GM23248 (cell line): ENCODE data around the gene FBXO38. TPM values are rescaled to one million over a fixed set of nuclear protein-coding genes. Genes with fewer than 3 reads are reported as not detected.

Source experiments
- DNase-seq: peaks from one replicate; pipeline ENCODE4 v3.0.0-alpha.2; 2015
- H2AFZ ChIP-seq: fragments of 200-600 bp; sonication (generic); 2 replicates; pipeline ENCODE4 v1.6.1; 2016; ENCODE audit warnings: antibody characterized with exemption
- H3F3A ChIP-seq: fragments of 200-600 bp; sonication (generic); 2 replicates; pipeline ENCODE4 v1.6.1; 2016; ENCODE audit warnings: mild to moderate bottlenecking, antibody characterized with exemption, mixed run types; ENCODE audit not compliant: insufficient read depth
- H3K27ac ChIP-seq: fragments of 200-600 bp; sonication (generic); 2 replicates; pipeline ENCODE4 v1.5.1; 2016; ENCODE audit warnings: mild to moderate bottlenecking
- H3K27me3 ChIP-seq: fragments of 200-600 bp; sonication (generic); replicated peaks from 2 replicates; pipeline ENCODE4 v1.6.1; 2016; ENCODE audit warnings: mild to moderate bottlenecking; ENCODE audit not compliant: insufficient read depth
- H3K36me3 ChIP-seq: fragments of 200-600 bp; sonication (generic); 2 replicates; pipeline ENCODE4 v1.6.1; 2016; ENCODE audit warnings: low read depth, mild to moderate bottlenecking
- H3K4me1 ChIP-seq: fragments of 200-600 bp; sonication (generic); 2 replicates; pipeline ENCODE4 v1.6.1; 2016; ENCODE audit warnings: mild to moderate bottlenecking; ENCODE audit not compliant: insufficient read depth
- H3K4me2 ChIP-seq: fragments of 200-600 bp; sonication (generic); one replicate; pipeline ENCODE4 v1.6.1; 2016; ENCODE audit warnings: mild to moderate bottlenecking; ENCODE audit not compliant: unreplicated experiment
- H3K4me3 ChIP-seq: fragments of 200-600 bp; sonication (generic); 2 replicates; pipeline ENCODE4 v1.5.1; 2016; ENCODE audit warnings: mild to moderate bottlenecking
- H3K79me2 ChIP-seq: fragments of 200-600 bp; sonication (generic); 2 replicates; pipeline ENCODE4 v1.6.1; 2016; ENCODE audit warnings: mild to moderate bottlenecking; ENCODE audit not compliant: insufficient read depth
- H3K9ac ChIP-seq: fragments of 200-600 bp; sonication (generic); 2 replicates; pipeline ENCODE4 v1.6.1; 2016; ENCODE audit warnings: mild to moderate bottlenecking
- H3K9me2 ChIP-seq: fragments of 200-600 bp; sonication (generic); 2 replicates; pipeline ENCODE4 v1.6.1; 2016; ENCODE audit warnings: mixed run types, mild to moderate bottlenecking, moderate library complexity; ENCODE audit not compliant: insufficient read depth
- H3K9me3 ChIP-seq: fragments of 200-600 bp; sonication (generic); one replicate; pipeline ENCODE4 v1.6.1; 2017; ENCODE audit warnings: low read depth
- H4K20me1 ChIP-seq: fragments of 200-600 bp; sonication (generic); 2 replicates; pipeline ENCODE4 v1.6.0; 2016; ENCODE audit not compliant: insufficient read depth
- EZH2 ChIP-seq: fragments of 200-600 bp; sonication (generic); IDR thresholded peaks from 2 replicates; pipeline ENCODE4 v1.6.1; 2018; ENCODE audit warnings: antibody characterized with exemption, mild to moderate bottlenecking; ENCODE audit not compliant: insufficient read depth, poor library complexity, severe bottlenecking
- EZH2phosphoT487 ChIP-seq: fragments of 200-600 bp; sonication (generic); IDR thresholded peaks from 2 replicates; pipeline ENCODE4 v1.6.1; 2018; ENCODE audit warnings: antibody characterized with exemption, moderate library complexity, mild to moderate bottlenecking, low read depth; ENCODE audit not compliant: insufficient read depth
- WGBS, 2 experiments: methylation state at CpG; one replicate each; pipeline ENCODE4 v1.1.6; 2015 to 2017; ENCODE audit warnings: low lambda C conversion rate in 2 of 2, low coverage in 1 of 2; ENCODE audit errors: missing lambda C conversion rate in 2 of 2; 5-methylcytosine and 5-hydroxymethylcytosine counted together
- in situ Hi-C: fragments of 300-500 bp; cut with MboI; formaldehyde crosslinking; loops from 2 replicates; pipeline ENCODE4 v1.15.0; 2020
- polyA plus RNA-seq: library from polyadenylated mRNA; unstranded; fragments of >200 nt; fragmentation: Nextera tagmentation; extraction: Ambion mirVana; gene quantifications from 2 replicates; pipeline ENCODE4 v1.2.1, GENCODE V29; 2016
- total RNA-seq: library from RNA; depleted of rRNA; stranded (reverse); fragments of >200 nt; shearing (Covaris generic); gene quantifications from 2 replicates; pipeline ENCODE4 v1.2.3, GENCODE V29; 2014

Gene FBXO38
- total and polyA plus RNA-seq, 2 experiments from 2014 or later: 16.7 to 55.3 TPM

DNA sequence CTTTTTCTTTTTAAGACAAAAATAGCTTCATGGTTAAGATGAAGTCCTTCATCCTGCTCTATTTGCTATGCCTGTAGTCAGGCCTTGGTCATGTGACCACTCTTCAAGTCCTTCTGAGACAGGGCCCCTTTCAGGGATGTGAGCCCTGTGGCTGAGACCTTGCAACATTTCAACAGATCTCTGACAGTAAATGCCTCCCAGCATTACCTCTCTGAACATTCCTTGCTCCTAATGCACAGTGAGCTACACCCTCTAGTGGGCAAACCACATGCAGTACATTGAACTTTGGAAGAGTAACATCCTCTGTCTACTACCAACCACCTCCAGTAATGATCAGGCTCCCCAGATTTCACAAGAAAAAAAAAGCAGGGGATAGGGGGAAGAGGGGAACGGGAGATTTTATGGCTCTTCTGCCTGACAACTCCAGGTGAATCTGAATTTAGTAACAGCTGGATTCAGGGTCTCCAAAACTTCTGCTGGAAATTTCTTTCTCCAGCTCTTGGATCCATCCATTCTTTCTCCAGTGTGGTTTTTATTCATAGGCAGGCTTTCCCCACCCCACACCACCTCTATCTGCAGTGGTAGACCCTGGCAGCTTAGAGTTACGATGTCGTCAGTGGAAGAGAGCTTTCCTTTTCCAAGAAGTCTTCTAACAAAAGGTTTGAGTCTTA is 8.9 kb upstream of the FBXO38 start:
- no peak overlapping the region for H3K4me2 ChIP-seq
- peak; percentile 74 for DNase-seq
- H3K27me3 ChIP-seq: no peaks in the 10 kb centered on the region
- H3K9me2 ChIP-seq: no peaks in the 10 kb centered on the region
- WGBS, 2 experiments: 56 to 74% methylated on average over 3 of the region's 3 CpGs
- H4K20me1 ChIP-seq: no peaks in the 10 kb centered on the region
- H3F3A ChIP-seq: no peaks in the 10 kb centered on the region
- in situ Hi-C loops: loop anchor here (10.0 kb wide), 1 partner anchor 190 kb away; no protein-coding TSS in a partner anchor
- no peak overlapping the region for H3K9ac ChIP-seq
- H3K36me3 ChIP-seq: no peaks in the 10 kb centered on the region
- no peak for TF ChIP-seq EZH2phosphoT487
- TF ChIP-seq EZH2: no peak
- 0 out of 2 replicates have a peak, but pooled peaks cover 8% of the 10 kb centered on the region for H3K4me1 ChIP-seq
- no peak overlapping the region for H3K27ac ChIP-seq
- no peak overlapping the region for H2AFZ ChIP-seq
- no peak overlapping the region for H3K4me3 ChIP-seq
- H3K79me2 ChIP-seq: no peaks in the 10 kb centered on the region
- H3K9me3 ChIP-seq: no peaks in the 10 kb centered on the region

DNA sequence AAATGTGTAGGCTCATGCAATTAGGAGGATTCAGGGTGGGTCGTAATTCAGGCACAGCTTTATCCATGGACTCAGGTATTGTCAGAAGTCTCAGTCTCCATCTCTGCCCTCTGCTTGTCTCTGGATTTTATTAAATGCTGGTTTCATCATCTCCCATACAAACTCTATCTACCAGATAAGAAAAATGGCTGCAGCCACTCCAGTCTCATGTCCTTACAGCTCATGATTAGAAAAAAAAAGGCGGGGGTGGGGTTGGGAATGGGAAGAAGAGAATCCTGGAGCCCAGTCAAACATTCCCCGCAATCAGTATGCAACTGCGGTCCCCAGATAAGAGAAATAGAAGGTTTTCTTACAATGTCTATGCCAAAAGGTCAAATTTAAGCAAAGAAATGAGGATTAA is 7.6 kb upstream of the FBXO38 start:
- Histone ChIP-seq H3K4me1 (0 out of 2 replicates have a peak, but pooled peaks cover 8% of the 10 kb centered on the region), H3K27me3 (no peaks in the 10 kb centered on the region), H3K79me2 (no peaks in the 10 kb centered on the region), H3F3A (no peaks in the 10 kb centered on the region), H2AFZ (no peak overlapping the region), H3K9me2 (no peaks in the 10 kb centered on the region), H3K36me3 (no peaks in the 10 kb centered on the region), H3K27ac (no peak overlapping the region), H3K4me2 (no peak overlapping the region), H3K9me3 (no peaks in the 10 kb centered on the region), H3K9ac (no peak overlapping the region), H3K4me3 (no peak overlapping the region), H4K20me1 (no peaks in the 10 kb centered on the region)
- in situ Hi-C loops: loop anchor here (10.0 kb wide), 1 partner anchor 191 kb away; no protein-coding TSS in a partner anchor
- DNase-seq: no peak
- no peak for TF ChIP-seq EZH2phosphoT487
- no peak for TF ChIP-seq EZH2
- 72 to 77% methylated on average over 4 of the region's 4 CpGs for WGBS, 2 experiments

DNA sequence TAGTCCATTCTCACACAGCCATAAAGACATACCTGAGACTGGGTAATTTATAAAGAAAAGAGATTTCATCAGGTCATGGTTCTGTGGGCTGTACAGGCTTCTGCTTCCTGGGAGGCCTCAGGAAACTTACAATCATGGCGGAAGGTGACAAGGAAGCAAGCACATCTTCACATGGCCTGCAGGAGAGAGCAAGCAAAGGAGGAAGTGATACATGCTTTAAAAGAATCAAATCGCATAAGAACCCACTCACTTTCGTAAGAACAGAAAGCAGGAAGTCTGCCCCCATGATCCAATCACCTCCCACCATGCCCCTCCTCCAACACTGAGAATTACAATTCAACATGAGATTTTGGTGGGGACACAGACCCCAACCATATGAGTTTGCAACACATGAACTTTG is 5.1 kb upstream of the FBXO38 start:
- Histone ChIP-seq H4K20me1 (no peaks in the 10 kb centered on the region), H3K36me3 (no peaks in the 10 kb centered on the region), H3K4me1 (peaks cover 6% of the 10 kb centered on the region), H3K27me3 (no peaks in the 10 kb centered on the region), H3K4me2 (no peak overlapping the region), H3K9ac (no peak overlapping the region), H3K27ac (no peak overlapping the region), H3K79me2 (peaks cover 7% of the 10 kb centered on the region), H3F3A (no peaks in the 10 kb centered on the region), H3K4me3 (no peak overlapping the region), H3K9me3 (no peaks in the 10 kb centered on the region), H3K9me2 (no peaks in the 10 kb centered on the region), H2AFZ (no peak overlapping the region)
- in situ Hi-C loops: loop anchor here (10.0 kb wide), 1 partner anchor 194 kb away; no protein-coding TSS in a partner anchor
- 93 to 94% methylated on average over 3 of the region's 3 CpGs for WGBS, 2 experiments
- DNase-seq: no peak
- no peak for TF ChIP-seq EZH2phosphoT487
- no peak for TF ChIP-seq EZH2

- Histone ChIP-seq H3K27ac (no peak overlapping the region), H2AFZ (no peak overlapping the region), H3K4me1 (peaks cover 6% of the 10 kb centered on the region), H3K4me3 (no peak overlapping the region), H3K9me2 (no peaks in the 10 kb centered on the region), H3K9me3 (no peaks in the 10 kb centered on the region), H4K20me1 (no peaks in the 10 kb centered on the region), H3K4me2 (no peak overlapping the region), H3K36me3 (no peaks in the 10 kb centered on the region), H3K27me3 (no peaks in the 10 kb centered on the region), H3F3A (no peaks in the 10 kb centered on the region), H3K9ac (no peak overlapping the region), H3K79me2 (peaks cover 14% of the 10 kb centered on the region)
- in situ Hi-C loops: loop anchor here (10.0 kb wide), 1 partner anchor 195 kb away; no protein-coding TSS in a partner anchor
- TF ChIP-seq EZH2 (no peak), EZH2phosphoT487 (no peak)
- no peak for DNase-seq
These were observed 4.4 kb upstream of the FBXO38 start for GRCh38 chr5:148379340-148379739.

DNA sequence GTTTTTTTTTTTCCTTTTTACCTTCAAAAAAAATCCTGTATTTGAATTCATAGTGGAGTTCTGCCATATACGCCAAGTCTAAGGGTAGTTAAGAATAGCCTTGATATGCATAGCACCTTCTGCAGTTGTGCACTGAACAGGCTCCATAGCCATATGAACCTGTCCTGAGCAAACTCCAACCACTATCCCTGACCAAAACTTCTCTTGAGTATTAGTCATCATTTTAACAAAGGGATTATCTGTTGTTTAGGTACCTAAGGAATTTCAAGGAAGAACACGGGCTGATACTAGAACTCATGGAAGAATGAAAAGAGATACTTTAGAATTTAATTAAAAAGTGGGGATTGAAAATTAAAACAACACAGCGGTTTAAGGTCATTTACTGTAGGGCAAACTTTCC is 1.9 kb upstream of the FBXO38 start:
- H3K4me3 ChIP-seq: no peak overlapping the region
- H3K9me2 ChIP-seq: no peaks in the 10 kb centered on the region
- H3K79me2 ChIP-seq: peaks cover 39% of the 10 kb centered on the region
- no peaks in the 10 kb centered on the region for H3K36me3 ChIP-seq
- TF ChIP-seq EZH2 (no peak), EZH2phosphoT487 (no peak)
- no peaks in the 10 kb centered on the region for H4K20me1 ChIP-seq
- peaks cover 24% of the 10 kb centered on the region for H3F3A ChIP-seq
- H3K9me3 ChIP-seq: no peaks in the 10 kb centered on the region
- no peak overlapping the region for H3K27ac ChIP-seq
- H3K4me2 ChIP-seq: no peak overlapping the region
- WGBS, 2 experiments: 94 to 97% methylated on average over 3 of the region's 3 CpGs
- in situ Hi-C loops: no loop called here
- peaks cover 32% of the 10 kb centered on the region for H3K4me1 ChIP-seq
- H3K9ac ChIP-seq: no peak overlapping the region
- H3K27me3 ChIP-seq: no peaks in the 10 kb centered on the region
- DNase-seq: no peak
- H2AFZ ChIP-seq: no peak overlapping the region
